Small intestine (tissue), 7 donors: ENCODE measurements around the gene MAPK9. TPM values are rescaled to one million over a fixed set of nuclear protein-coding genes. Genes with fewer than 3 reads are reported as not detected.

Experiments used
- DNase-seq, 2 donors: peaks; one replicate each; pipeline versions ENCODE4 v3.0.0 to v3.0.0-alpha.2; 2013
- FAIRE-seq: peaks from 2 replicates; lab custom pipeline; 2012; peaks lifted over from hg19 to GRCh38; lab: Jason Lieb, UNC
- H3K27ac ChIP-seq, 3 donors: one replicate each; pipeline ENCODE4 v1.5.1; 2013; ENCODE audit warnings: low read length in 2 of 3, mild to moderate bottlenecking in 2 of 3, control low read depth in 1 of 3, inconsistent platforms in 1 of 3, low read depth in 1 of 3, moderate library complexity in 1 of 3
- H3K27me3 ChIP-seq, 3 donors: one replicate each; pipeline ENCODE4 v1.6.1; 2013; ENCODE audit warnings: low read length in 3 of 3, inconsistent platforms in 1 of 3; ENCODE audit not compliant: control insufficient read depth in 3 of 3, insufficient read depth in 3 of 3
- H3K36me3 ChIP-seq, 3 donors: one replicate each; pipeline ENCODE4 v1.6.1; 2013; ENCODE audit warnings: low read length in 3 of 3, inconsistent platforms in 1 of 3, low read depth in 1 of 3, mild to moderate bottlenecking in 1 of 3, moderate library complexity in 1 of 3; ENCODE audit not compliant: control insufficient read depth in 3 of 3, insufficient read depth in 2 of 3
- H3K4me1 ChIP-seq, 3 donors: one replicate each; pipeline ENCODE4 v1.6.1; 2013; ENCODE audit warnings: low read length in 2 of 3, inconsistent platforms in 1 of 3, low read depth in 1 of 3, mild to moderate bottlenecking in 1 of 3, moderate library complexity in 1 of 3; ENCODE audit not compliant: control insufficient read depth in 3 of 3, insufficient read depth in 2 of 3
- H3K4me3 ChIP-seq, 3 donors: one replicate each; pipeline ENCODE4 v1.5.1; 2013; ENCODE audit warnings: low read length in 3 of 3, control low read depth in 1 of 3, inconsistent platforms in 1 of 3, low read depth in 1 of 3, mild to moderate bottlenecking in 1 of 3, moderate library complexity in 1 of 3
- H3K9me3 ChIP-seq, 2 donors: one replicate each; pipeline ENCODE4 v1.6.1; 2013; ENCODE audit warnings: low read depth in 1 of 2, low read length in 1 of 2; ENCODE audit not compliant: control insufficient read depth in 2 of 2, insufficient read depth in 1 of 2
- WGBS, 3 donors: extraction: QIAGEN DNeasy Blood & Tissue Kit; methylation state at CpG; one replicate each; pipeline ENCODE4 v1.1.7; 2013; 5-methylcytosine and 5-hydroxymethylcytosine counted together
- polyA plus RNA-seq, 4 donors: library from polyadenylated mRNA; stranded (reverse) in 3 of 4; unstranded in 1 of 4; fragments of 200-250 nt in 3 of 4; fragments of 120-200 nt in 1 of 4; gene quantifications; one replicate each; pipeline versions ENCODE4 v1.2.1 to v1.2.3, GENCODE V29; 2013
- donor health status: healthy with polysubstance abuse.
- donor health status: control.
- donor health status: control.
- donor health status: Bipolar disorder and iron deficiency.
- donor health status: healthy.

The MAPK9 gene
- polyA plus RNA-seq, 4 donors: 13.2 to 29.1 (median 16.1) TPM

DNA sequence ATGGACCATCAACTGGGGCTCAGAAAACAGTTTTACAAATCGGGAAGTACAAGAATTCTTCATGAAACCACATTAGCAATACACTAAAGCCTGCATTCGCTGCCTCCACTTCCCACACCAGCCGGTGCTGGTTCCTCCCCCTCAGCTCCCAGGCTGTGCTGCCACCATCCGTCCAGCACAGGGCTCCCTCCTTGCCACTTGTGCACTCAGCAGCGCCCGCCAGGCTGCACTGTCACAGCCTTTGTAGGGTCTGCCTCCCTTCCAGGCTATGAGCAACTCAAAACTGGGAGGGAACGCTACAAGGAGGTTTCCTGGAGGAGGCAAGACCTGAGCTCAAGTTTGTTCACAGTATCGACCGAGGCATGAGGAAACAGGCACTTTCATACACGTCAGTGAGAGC lies 7.7 kb downstream of the MAPK9 start:
- H3K4me3 ChIP-seq: no peak overlapping the region
- peaks cover 7 to 33% (median 7%) of the 10 kb centered on the region in 3 donors for H3K36me3 ChIP-seq
- H3K27me3 ChIP-seq: no peaks in the 10 kb centered on the region
- H3K4me1 ChIP-seq: no peaks in the 10 kb centered on the region
- DNase-seq (no peak), FAIRE-seq (no peak)
- no peak overlapping the region for H3K27ac ChIP-seq
- WGBS, 3 donors: 80 to 94% (median 87%) methylated on average over 10 of the region's 10 CpGs
- peaks cover 0 to 6% of the 10 kb centered on the region in 2 donors for H3K9me3 ChIP-seq

DNA sequence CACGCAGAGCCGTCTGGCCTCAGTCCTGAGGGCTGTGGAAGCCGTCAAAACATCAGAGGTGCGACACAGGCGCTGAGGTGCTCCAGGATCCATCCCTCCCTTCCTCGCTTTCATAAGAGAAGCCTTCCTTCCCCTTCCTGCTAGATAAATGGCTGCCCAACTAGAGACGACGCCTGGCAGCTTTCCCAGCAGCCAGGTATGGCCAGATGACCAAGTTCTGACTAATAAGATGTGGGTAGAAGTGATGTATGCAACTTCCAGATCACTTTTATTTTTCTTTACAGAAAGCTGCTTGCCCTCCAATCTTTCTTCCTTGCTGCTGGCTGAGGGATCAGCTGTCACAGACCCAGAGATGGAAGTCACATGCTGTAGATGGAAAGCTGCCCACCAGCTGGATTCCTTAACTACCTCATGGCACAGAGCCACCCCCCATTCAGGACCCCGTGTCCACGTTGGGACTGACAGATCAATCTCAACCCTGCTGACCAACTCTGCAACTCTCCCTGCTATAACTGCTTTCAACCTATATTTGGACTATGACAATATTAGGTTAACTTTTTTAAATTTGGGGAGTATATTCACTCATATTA lies 8.8 kb downstream of the MAPK9 start:
- Histone ChIP-seq H3K27ac (no peak overlapping the region), H3K9me3 (peaks cover 0 to 11% of the 10 kb centered on the region in 2 donors), H3K4me3 (no peak overlapping the region), H3K4me1 (no peaks in the 10 kb centered on the region), H3K27me3 (no peaks in the 10 kb centered on the region), H3K36me3 (peaks cover 7 to 39% (median 8%) of the 10 kb centered on the region in 3 donors)
- no peak for FAIRE-seq
- no peak for DNase-seq
- WGBS, 3 donors: 78 to 88% (median 87%) methylated on average over 9 to 10 of the region's 10 CpGs

DNA sequence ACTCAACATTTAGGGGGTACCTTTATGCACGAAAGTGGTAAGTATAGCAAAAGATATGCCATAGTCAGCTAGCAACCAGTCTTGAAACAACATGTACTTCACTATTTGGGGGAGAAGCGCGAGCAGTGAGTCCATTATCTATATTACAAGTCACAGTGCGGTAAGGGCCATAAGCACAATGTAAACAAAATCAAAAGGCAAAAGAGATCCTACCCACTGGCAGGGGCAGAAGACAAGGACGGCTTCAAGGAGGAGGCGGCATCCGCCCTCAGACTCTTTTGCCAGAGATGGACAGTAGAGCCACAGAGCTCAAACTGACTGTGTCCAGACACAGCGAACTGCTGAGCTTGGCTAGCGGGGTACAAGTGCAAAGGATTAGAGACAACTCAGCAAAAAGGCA lies 9.6 kb downstream of the MAPK9 start:
- H3K27me3 ChIP-seq: no peaks in the 10 kb centered on the region
- DNase-seq: no peak
- H3K27ac ChIP-seq: no peak overlapping the region
- WGBS, 3 donors: 97 to 98% (median 98%) methylated on average over 9 of the region's 9 CpGs
- H3K9me3 ChIP-seq: peaks cover under 1 to 15% of the 10 kb centered on the region in 2 donors
- H3K36me3 ChIP-seq: peaks cover 12 to 42% (median 12%) of the 10 kb centered on the region in 3 donors
- H3K4me1 ChIP-seq: no peaks in the 10 kb centered on the region
- H3K4me3 ChIP-seq: no peak overlapping the region
- FAIRE-seq: no peak

DNA sequence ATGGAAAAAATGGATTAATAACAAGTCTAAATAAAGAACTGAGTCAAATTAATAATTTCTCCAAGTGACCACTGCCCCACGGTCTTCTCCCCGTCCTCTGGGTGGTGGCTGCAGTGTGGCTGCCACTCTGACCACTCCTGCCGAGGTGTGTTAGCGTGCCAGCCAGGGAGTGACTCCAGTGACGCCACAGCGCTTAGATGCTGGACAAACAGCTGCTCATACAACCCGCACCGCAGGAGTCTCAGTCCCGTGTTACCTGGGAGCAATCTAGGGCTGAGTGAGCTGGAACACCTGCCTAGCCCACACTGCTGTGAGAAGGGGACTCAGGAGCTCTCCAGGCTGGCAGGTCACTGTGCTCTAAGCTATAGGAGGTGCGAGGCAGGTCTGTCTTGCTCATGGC lies 10.2 kb downstream of the MAPK9 start:
- Histone ChIP-seq H3K36me3 (peaks cover 14 to 45% (median 15%) of the 10 kb centered on the region in 3 donors), H3K27ac (no peak overlapping the region), H3K4me3 (no peak overlapping the region), H3K27me3 (no peaks in the 10 kb centered on the region), H3K4me1 (no peaks in the 10 kb centered on the region), H3K9me3 (peaks cover 2 to 20% of the 10 kb centered on the region in 2 donors)
- 89 to 96% (median 96%) methylated on average over 10 of the region's 10 CpGs for WGBS, 3 donors
- no peak for FAIRE-seq
- DNase-seq: no peak

DNA sequence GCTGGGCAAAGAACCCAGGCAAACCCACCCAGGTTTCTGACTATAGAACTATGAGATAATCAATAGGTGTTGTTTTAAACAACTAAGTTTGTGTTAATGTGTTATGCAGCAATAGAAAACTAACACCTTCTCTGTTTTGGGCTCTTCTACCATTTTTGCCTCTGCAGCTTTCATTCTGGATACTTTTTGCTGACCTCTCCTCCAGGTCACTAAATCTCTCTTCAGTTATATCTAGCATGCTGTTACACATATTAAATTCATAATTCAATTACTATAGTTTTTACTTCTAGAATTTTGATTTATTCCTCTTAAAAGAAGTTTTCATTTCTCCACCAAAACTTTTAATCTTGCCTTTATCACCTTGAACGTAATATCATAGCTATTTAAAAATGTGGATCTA lies 17.2 kb downstream of the MAPK9 start:
- WGBS, 3 donors: 96 to 100% (median 100%) methylated on average over 1 of the region's 1 CpG
- peaks cover 2 to 50% of the 10 kb centered on the region in 2 donors for H3K9me3 ChIP-seq
- no peaks in the 10 kb centered on the region for H3K4me1 ChIP-seq
- FAIRE-seq (no peak), DNase-seq (no peak)
- no peaks in the 10 kb centered on the region for H3K27me3 ChIP-seq
- H3K4me3 ChIP-seq: no peak overlapping the region
- H3K27ac ChIP-seq: no peak overlapping the region
- H3K36me3 ChIP-seq: peaks cover 11 to 31% (median 25%) of the 10 kb centered on the region in 3 donors

DNA sequence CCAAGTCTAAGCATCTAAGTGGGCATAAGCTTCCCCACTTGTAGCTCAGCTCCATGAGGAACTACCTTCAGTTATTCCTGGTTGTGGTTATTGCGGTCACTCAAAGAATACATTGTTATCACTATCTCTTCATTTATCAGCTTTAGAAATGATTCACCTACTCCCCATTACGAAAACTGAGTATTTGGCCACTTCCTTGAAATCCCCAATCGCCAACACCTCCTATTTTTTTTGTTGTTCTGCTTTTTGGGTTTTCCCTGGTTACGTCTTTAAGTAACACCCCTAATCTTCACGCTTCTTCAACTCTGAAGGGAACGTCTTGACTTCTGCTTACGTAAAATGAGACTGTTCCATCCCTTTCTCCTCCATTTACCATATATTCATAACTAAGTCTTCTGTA lies 20.7 kb downstream of the MAPK9 start:
- Histone ChIP-seq H3K27me3 (no peaks in the 10 kb centered on the region), H3K36me3 (peaks cover 2 to 25% (median 21%) of the 10 kb centered on the region in 3 donors), H3K4me1 (no peaks in the 10 kb centered on the region), H3K27ac (no peak overlapping the region), H3K4me3 (no peak overlapping the region), H3K9me3 (peaks cover 0 to 47% of the 10 kb centered on the region in 2 donors)
- WGBS, 3 donors: 84 to 96% (median 91%) methylated on average over 7 of the region's 7 CpGs
- FAIRE-seq (no peak), DNase-seq (no peak)

DNA sequence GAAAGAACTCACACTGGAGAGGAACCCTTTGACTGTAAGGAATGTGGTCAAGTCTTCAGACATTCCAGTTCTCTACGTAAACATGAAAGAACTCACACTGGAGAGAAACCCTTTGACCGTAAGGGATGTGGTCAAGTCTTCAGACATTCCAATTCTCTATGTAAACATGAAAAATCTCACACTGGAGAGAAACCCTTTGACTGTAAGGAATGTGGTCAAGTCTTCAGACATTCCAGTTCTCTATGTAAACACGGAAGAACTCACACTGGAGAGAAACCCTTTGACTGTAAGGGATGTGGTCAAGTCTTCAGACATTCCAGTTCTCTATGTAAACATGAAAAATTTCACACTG lies 32.6 kb downstream of the MAPK9 start:
- DNase-seq: no peak
- no peak for FAIRE-seq
- Histone ChIP-seq H3K9me3 (peaks cover 11 to 63% of the 10 kb centered on the region in 2 donors), H3K27ac (no peak overlapping the region), H3K36me3 (peaks cover 26 to 42% (median 32%) of the 10 kb centered on the region in 3 donors), H3K4me1 (no peaks in the 10 kb centered on the region), H3K4me3 (no peak overlapping the region), H3K27me3 (no peaks in the 10 kb centered on the region)
- WGBS, 3 donors: 64 to 94% (median 92%) methylated on average over 3 of the region's 3 CpGs

DNA sequence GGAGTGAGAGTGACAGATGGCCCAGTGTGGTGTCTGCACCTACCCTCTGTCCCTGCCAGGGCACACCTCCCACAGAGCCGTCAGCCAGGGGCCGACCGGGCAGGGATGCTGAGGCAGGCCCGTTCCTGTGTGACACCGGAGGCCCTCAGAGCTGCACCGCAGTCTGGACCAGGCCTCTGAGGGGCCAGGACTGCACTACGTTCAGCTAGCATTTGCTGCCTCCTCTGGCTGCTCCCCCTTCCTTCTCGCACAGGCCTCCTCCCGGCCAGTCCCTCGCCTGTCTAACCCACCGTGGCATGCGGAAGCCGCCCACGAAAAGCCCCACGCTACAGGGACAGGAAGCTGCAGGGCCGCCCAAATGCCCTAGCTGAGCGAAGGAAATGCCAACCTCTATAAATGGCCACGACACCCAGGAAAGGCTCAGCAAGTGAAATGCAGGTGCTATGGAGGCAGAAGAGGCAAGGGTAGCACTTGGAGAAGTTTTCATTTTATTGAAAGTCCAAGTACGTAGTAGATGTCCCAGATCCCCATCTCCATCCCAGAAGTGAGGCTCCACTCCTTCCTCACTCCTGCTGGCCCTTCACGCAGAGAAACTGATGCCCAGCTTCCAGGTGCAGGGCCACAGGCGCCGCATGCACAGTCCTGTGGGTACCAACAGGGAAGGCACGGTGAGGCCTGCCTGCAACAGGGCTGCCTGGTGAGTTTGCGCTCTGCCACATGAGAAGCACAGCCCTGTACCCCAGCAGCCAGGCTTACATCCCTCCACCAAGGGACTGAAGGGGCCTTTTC lies 38.7 kb downstream of the MAPK9 start:
- peaks cover 17 to 89% of the 10 kb centered on the region in 2 donors for H3K9me3 ChIP-seq
- H3K27me3 ChIP-seq: no peaks in the 10 kb centered on the region
- no peak overlapping the region for H3K27ac ChIP-seq
- 94 to 99% (median 98%) methylated on average over 24 of the region's 24 CpGs for WGBS, 3 donors
- H3K4me1 ChIP-seq: no peaks in the 10 kb centered on the region
- no peak overlapping the region for H3K4me3 ChIP-seq
- DNase-seq: no peak
- FAIRE-seq: no peak
- H3K36me3 ChIP-seq: peaks cover 17 to 60% (median 19%) of the 10 kb centered on the region in 3 donors
